Neural cell (in vitro differentiated cells): Measurements from ENCODE around the gene TNK2.

Experiments used
- EP300 ChIP-seq: fragments of 450-650 bp; conservative IDR thresholded peaks from 2 replicates; pipeline ENCODE4 v1.6.1; 2014; ENCODE audit warnings: antibody characterized with exemption, mild to moderate bottlenecking, moderate library complexity; ENCODE audit not compliant: poor library complexity, severe bottlenecking
- MXI1 ChIP-seq: fragments of 450-650 bp; conservative IDR thresholded peaks from 2 replicates; pipeline ENCODE4 v1.6.1; 2014; ENCODE audit warnings: antibody characterized with exemption, mild to moderate bottlenecking; ENCODE audit not compliant: poor library complexity, severe bottlenecking
- POLR2AphosphoS5 ChIP-seq: IDR thresholded peaks from 2 replicates; pipeline ENCODE4 v1.6.1; 2012
- TF ChIP-seq, protein P1 (sequence below): IDR thresholded peaks from 2 replicates; pipeline ENCODE4 v1.6.1; 2012; ENCODE audit warnings: borderline replicate concordance
- TF ChIP-seq, protein P2 (sequence below): fragments of 450-650 bp; IDR thresholded peaks from 2 replicates; pipeline ENCODE4 v1.5.1; 2014; ENCODE audit warnings: antibody characterized with exemption, mild to moderate bottlenecking, moderate library complexity; ENCODE audit not compliant: poor library complexity, severe bottlenecking

DNA sequence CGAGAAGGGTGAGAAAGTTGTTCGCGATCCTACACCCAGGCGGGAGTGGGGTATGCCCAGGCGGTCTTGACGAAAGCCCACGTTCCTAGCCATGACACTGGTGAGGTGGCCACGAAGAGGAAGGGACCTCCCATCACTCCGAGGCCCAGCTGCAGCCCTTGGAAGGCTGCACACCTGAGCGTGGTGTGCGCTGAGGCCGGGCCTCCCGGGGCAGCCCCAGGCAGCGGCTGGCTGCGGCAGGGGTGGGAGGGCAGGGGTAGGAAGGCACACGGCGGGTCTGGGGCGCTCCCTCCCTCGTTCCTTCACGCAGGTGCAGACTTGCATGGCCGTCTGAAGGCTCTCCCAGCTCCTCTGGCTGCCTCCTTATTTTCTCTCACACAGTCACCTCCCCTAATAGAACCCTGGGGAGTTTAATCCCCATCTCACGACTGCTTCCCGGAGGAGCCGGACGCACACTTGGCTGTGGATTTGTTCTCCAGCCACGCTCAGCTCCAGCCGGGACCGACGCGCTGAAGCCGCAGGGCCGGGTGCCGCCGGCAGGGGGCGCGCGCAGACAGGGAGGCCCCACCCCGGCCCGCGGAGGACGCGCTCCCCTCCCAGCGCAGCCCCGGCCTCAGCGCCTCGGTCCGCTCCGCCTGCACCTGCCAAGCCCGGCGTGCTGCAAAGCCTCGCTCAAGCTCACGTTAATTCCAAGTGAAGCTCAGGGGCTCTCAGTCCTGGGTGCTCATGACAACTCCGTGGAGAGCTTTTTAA is 58.9 kb downstream of the TNK2 start:
- TF ChIP-seq, protein P1, sequence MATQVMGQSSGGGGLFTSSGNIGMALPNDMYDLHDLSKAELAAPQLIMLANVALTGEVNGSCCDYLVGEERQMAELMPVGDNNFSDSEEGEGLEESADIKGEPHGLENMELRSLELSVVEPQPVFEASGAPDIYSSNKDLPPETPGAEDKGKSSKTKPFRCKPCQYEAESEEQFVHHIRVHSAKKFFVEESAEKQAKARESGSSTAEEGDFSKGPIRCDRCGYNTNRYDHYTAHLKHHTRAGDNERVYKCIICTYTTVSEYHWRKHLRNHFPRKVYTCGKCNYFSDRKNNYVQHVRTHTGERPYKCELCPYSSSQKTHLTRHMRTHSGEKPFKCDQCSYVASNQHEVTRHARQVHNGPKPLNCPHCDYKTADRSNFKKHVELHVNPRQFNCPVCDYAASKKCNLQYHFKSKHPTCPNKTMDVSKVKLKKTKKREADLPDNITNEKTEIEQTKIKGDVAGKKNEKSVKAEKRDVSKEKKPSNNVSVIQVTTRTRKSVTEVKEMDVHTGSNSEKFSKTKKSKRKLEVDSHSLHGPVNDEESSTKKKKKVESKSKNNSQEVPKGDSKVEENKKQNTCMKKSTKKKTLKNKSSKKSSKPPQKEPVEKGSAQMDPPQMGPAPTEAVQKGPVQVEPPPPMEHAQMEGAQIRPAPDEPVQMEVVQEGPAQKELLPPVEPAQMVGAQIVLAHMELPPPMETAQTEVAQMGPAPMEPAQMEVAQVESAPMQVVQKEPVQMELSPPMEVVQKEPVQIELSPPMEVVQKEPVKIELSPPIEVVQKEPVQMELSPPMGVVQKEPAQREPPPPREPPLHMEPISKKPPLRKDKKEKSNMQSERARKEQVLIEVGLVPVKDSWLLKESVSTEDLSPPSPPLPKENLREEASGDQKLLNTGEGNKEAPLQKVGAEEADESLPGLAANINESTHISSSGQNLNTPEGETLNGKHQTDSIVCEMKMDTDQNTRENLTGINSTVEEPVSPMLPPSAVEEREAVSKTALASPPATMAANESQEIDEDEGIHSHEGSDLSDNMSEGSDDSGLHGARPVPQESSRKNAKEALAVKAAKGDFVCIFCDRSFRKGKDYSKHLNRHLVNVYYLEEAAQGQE = no peak
- TF ChIP-seq EP300 (no peak), POLR2AphosphoS5 (no peak), MXI1 (no peak)
- TF ChIP-seq, protein P2, sequence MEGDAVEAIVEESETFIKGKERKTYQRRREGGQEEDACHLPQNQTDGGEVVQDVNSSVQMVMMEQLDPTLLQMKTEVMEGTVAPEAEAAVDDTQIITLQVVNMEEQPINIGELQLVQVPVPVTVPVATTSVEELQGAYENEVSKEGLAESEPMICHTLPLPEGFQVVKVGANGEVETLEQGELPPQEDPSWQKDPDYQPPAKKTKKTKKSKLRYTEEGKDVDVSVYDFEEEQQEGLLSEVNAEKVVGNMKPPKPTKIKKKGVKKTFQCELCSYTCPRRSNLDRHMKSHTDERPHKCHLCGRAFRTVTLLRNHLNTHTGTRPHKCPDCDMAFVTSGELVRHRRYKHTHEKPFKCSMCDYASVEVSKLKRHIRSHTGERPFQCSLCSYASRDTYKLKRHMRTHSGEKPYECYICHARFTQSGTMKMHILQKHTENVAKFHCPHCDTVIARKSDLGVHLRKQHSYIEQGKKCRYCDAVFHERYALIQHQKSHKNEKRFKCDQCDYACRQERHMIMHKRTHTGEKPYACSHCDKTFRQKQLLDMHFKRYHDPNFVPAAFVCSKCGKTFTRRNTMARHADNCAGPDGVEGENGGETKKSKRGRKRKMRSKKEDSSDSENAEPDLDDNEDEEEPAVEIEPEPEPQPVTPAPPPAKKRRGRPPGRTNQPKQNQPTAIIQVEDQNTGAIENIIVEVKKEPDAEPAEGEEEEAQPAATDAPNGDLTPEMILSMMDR = no peak
